ENCODE measurements around the gene CABP1. TPM values are rescaled to one million over a fixed set of nuclear protein-coding genes. Genes with fewer than 3 reads are reported as not detected.

The CABP1 gene
- total RNA-seq, 1 donor from 2014 or later = not detected

DNA sequence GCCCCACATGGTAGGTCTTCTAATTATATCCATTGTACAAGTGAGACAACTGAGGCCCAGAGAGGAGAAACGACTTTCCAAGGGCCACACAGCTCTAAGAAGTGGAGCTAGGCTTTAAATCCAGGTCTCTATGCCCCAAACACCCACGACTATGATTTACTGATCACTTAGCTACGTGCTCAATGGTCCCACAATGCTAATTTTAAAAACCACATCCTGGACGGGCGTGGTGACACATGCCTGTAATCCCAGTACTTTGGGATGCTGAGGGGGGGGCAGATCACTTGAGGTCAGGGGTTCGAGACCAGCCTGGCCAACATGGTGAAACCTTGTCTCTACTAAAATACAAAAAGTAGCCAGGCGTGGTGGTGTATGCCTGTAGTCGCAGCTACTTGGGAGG lies 38.1 kb downstream of the CABP1 start:
- H3K27me3 Mint-ChIP-seq (ENCODE audit: unreplicated experiment) = no peaks in the 10 kb centered on the region
- DNase-seq (ENCODE audit: low spot score) = no peak
- peaks cover 4% of the 10 kb centered on the region for H3K4me1 Mint-ChIP-seq (ENCODE audit: unreplicated experiment)
- no peaks in the 10 kb centered on the region for H3K9me3 Mint-ChIP-seq (ENCODE audit: unreplicated experiment)
- H3K27ac Mint-ChIP-seq (ENCODE audit: unreplicated experiment) = no peak overlapping the region
- H3K4me3 Mint-ChIP-seq (ENCODE audit: unreplicated experiment) = no peak overlapping the region
- H3K36me3 Mint-ChIP-seq (ENCODE audit: low read depth, unreplicated experiment) = no peaks in the 10 kb centered on the region
- TF ChIP-seq, protein P1, sequence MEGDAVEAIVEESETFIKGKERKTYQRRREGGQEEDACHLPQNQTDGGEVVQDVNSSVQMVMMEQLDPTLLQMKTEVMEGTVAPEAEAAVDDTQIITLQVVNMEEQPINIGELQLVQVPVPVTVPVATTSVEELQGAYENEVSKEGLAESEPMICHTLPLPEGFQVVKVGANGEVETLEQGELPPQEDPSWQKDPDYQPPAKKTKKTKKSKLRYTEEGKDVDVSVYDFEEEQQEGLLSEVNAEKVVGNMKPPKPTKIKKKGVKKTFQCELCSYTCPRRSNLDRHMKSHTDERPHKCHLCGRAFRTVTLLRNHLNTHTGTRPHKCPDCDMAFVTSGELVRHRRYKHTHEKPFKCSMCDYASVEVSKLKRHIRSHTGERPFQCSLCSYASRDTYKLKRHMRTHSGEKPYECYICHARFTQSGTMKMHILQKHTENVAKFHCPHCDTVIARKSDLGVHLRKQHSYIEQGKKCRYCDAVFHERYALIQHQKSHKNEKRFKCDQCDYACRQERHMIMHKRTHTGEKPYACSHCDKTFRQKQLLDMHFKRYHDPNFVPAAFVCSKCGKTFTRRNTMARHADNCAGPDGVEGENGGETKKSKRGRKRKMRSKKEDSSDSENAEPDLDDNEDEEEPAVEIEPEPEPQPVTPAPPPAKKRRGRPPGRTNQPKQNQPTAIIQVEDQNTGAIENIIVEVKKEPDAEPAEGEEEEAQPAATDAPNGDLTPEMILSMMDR (IDR thresholded peaks at IDR 0.05; ENCODE audit: unreplicated experiment) = no peak

DNA sequence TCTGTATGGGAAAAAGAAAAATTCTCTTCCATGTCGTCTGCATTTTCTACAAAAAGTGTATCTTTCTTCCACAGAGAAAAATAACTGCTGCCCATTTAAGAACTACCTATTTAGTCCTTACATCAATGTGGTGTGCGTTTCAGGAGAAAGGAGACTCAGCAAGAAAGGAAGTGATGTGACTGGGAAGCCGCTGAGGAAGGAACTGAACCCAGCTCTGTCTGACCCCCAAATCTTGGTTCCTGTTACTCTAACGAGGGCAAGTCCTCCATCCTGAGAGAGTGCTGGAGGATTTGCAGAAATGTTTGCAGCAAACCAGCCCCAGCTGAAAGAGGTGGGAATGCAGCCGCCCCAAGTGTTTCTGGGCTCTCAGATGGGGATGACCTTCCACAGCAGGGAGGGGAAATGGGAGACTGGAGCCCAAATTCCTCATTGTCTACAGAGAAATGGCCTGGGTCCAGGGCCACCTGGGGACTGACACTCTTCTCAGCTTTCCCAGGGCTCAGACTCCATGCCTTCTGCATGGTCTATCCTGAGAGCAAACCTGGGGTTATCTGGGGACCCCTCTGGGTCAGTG lies 39.8 kb downstream of the CABP1 start:
- Mint-ChIP-seq H3K9me3 (ENCODE audit: unreplicated experiment) (no peaks in the 10 kb centered on the region), H3K4me1 (ENCODE audit: unreplicated experiment) (peaks cover 4% of the 10 kb centered on the region), H3K36me3 (ENCODE audit: low read depth, unreplicated experiment) (no peaks in the 10 kb centered on the region), H3K4me3 (ENCODE audit: unreplicated experiment) (no peak overlapping the region), H3K27ac (ENCODE audit: unreplicated experiment) (no peak overlapping the region), H3K27me3 (ENCODE audit: unreplicated experiment) (no peaks in the 10 kb centered on the region)
- TF ChIP-seq, protein P1 (IDR thresholded peaks at IDR 0.05; ENCODE audit: unreplicated experiment) = no peak
- DNase-seq (ENCODE audit: low spot score) = no peak

GRCh38 chr12:120684523-120684932 lies 44.1 kb downstream of the CABP1 start:
- TF ChIP-seq, protein P1 (IDR thresholded peaks at IDR 0.05; ENCODE audit: unreplicated experiment) = no peak
- peaks cover 4% of the 10 kb centered on the region for H3K36me3 Mint-ChIP-seq (ENCODE audit: low read depth, unreplicated experiment)

GRCh38 chr12:120685522-120685921 lies 45.1 kb downstream of the CABP1 start:
- H3K27me3 Mint-ChIP-seq (ENCODE audit: unreplicated experiment) = peaks cover 6% of the 10 kb centered on the region
- H3K9me3 Mint-ChIP-seq (ENCODE audit: unreplicated experiment) = no peaks in the 10 kb centered on the region
- peaks cover 4% of the 10 kb centered on the region for H3K36me3 Mint-ChIP-seq (ENCODE audit: low read depth, unreplicated experiment)
- peak overlapping the region; percentile 64 for H3K27ac Mint-ChIP-seq (ENCODE audit: unreplicated experiment)
- H3K4me3 Mint-ChIP-seq (ENCODE audit: unreplicated experiment) = peak overlapping the region; percentile 59
- no peak for DNase-seq (ENCODE audit: low spot score)
- H3K4me1 Mint-ChIP-seq (ENCODE audit: unreplicated experiment) = peaks cover 27% of the 10 kb centered on the region
- TF ChIP-seq, protein P1 (IDR thresholded peaks at IDR 0.05; ENCODE audit: unreplicated experiment) = no peak

More at GRCh38 chr12:120684523-120684932, 44.1 kb downstream of the CABP1 start:
- Mint-ChIP-seq H3K9me3 (ENCODE audit: unreplicated experiment) (no peaks in the 10 kb centered on the region), H3K27me3 (ENCODE audit: unreplicated experiment) (peaks cover 6% of the 10 kb centered on the region), H3K4me1 (ENCODE audit: unreplicated experiment) (peaks cover 23% of the 10 kb centered on the region), H3K27ac (ENCODE audit: unreplicated experiment) (no peak overlapping the region), H3K4me3 (ENCODE audit: unreplicated experiment) (no peak overlapping the region)
- DNase-seq (ENCODE audit: low spot score) = no peak

DNA sequence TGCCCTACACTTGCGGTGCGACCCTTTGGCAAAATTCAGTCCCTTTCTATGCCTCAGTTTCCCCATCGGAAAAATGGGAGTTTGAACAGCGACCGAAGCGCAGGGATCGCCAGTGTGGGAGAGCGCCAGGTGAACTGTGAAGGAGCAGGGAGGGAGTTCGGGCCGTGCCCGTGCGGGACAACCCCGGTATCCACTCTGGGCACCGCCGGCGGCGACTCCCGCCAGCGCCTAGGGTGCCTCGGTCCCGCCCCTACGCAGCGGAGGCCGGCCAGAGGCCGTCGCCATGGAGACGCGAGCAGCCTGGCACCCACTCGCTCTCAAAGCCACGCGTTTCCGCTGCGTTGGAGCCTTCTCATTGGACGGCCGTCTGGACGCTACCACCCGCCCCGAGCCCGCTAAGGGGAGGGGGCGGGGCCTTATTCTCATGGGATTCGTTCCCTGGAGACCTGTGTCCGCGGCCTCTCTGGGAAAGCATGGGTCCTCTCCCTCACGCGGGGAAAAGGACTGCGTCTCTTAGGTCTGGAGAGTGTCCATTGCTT lies 45.8 kb downstream of the CABP1 start:
- DNase-seq (ENCODE audit: low spot score) = peak; percentile 96
- H3K27ac Mint-ChIP-seq (ENCODE audit: unreplicated experiment) = peak overlapping the region; percentile 95

More for the DNA sequence above, 45.8 kb downstream of the CABP1 start:
- H3K4me3 Mint-ChIP-seq (ENCODE audit: unreplicated experiment) = peak overlapping the region; percentile 97
- TF ChIP-seq, protein P1 (IDR thresholded peaks at IDR 0.05; ENCODE audit: unreplicated experiment) = no peak
- peaks cover 34% of the 10 kb centered on the region for H3K4me1 Mint-ChIP-seq (ENCODE audit: unreplicated experiment)
- peaks cover 6% of the 10 kb centered on the region for H3K27me3 Mint-ChIP-seq (ENCODE audit: unreplicated experiment)
- peaks cover 4% of the 10 kb centered on the region for H3K36me3 Mint-ChIP-seq (ENCODE audit: low read depth, unreplicated experiment)
- no peaks in the 10 kb centered on the region for H3K9me3 Mint-ChIP-seq (ENCODE audit: unreplicated experiment)

Measured in endothelial cell (in vitro differentiated cells).